ENCODE data around the gene TSPAN12. TPM values are rescaled to one million over a fixed set of nuclear protein-coding genes. Genes with fewer than 3 reads are reported as not detected.

Gene TSPAN12
- total RNA-seq, 4 donors from 2014 or later, result 6.5 to 17.7 (median 10.1) TPM

GRCh38 chr7:120806669-120807068 lies 51.3 kb downstream of the TSPAN12 start:
- Histone ChIP-seq H3K27ac (replicated peaks in 1 of 4) (no peak overlapping the region), H3K4me1 (no peaks in the 10 kb centered on the region), H3K36me3 (no peaks in the 10 kb centered on the region), H3K9me3 (no peaks in the 10 kb centered on the region), H3K27me3 (no peaks in the 10 kb centered on the region), H3K4me3 (no peak overlapping the region)
- no peak for TF ChIP-seq POLR2AphosphoS5 (IDR thresholded peaks at IDR 0.05)
- TF ChIP-seq CTCF (IDR thresholded peaks at IDR 0.05), result no peak
- intact Hi-C loops (cut with DNase I), result loop anchor here (5.0 kb wide), 2 partner anchors 51 to 301 kb away; partner anchors contain the start of gene TSPAN12
- no peak for DNase-seq (ENCODE audit: extremely low spot score)
- 81% methylated on average over 1 of the region's 1 CpG for WGBS

GRCh38 chr7:120805636-120806388 lies 52.1 kb downstream of the TSPAN12 start:
- WGBS, result 31% methylated on average over 3 of the region's 3 CpGs
- no peak for DNase-seq (ENCODE audit: extremely low spot score)
- Histone ChIP-seq H3K4me1 (no peaks in the 10 kb centered on the region), H3K9me3 (no peaks in the 10 kb centered on the region), H3K4me3 (no peak overlapping the region), H3K27ac (replicated peaks in 1 of 4) (no peak overlapping the region), H3K27me3 (no peaks in the 10 kb centered on the region), H3K36me3 (no peaks in the 10 kb centered on the region)
- TF ChIP-seq CTCF (IDR thresholded peaks at IDR 0.05) (peak; percentile 75 to 87 (median 85)), EP300 (IDR thresholded peaks at IDR 0.05) (no peak)
- intact Hi-C loops (cut with DNase I), result loop anchor here (5.0 kb wide), 2 partner anchors 51 to 301 kb away; partner anchors contain the start of gene TSPAN12

GRCh38 chr7:120802751-120803150 lies 55.2 kb downstream of the TSPAN12 start:
- H3K36me3 ChIP-seq, result no peaks in the 10 kb centered on the region
- TF ChIP-seq EP300 (IDR thresholded peaks at IDR 0.05) (no peak), CTCF (IDR thresholded peaks at IDR 0.05) (no peak), POLR2AphosphoS5 (IDR thresholded peaks at IDR 0.05) (no peak), POLR2A (IDR thresholded peaks at IDR 0.05; ENCODE audit: low read depth) (no peak)
- H3K4me3 ChIP-seq, result no peak overlapping the region
- no peak overlapping the region for H3K27ac ChIP-seq (replicated peaks in 1 of 4)
- no peaks in the 10 kb centered on the region for H3K9me3 ChIP-seq
- no peak for DNase-seq (ENCODE audit: extremely low spot score)
- H3K4me1 ChIP-seq, result no peaks in the 10 kb centered on the region
- 95% methylated on average over 3 of the region's 3 CpGs for WGBS
- no peaks in the 10 kb centered on the region for H3K27me3 ChIP-seq
- intact Hi-C loops (cut with DNase I), result loop anchor here (5.0 kb wide), 1 partner anchor 140 kb away; no protein-coding TSS in a partner anchor

- H3K27me3 ChIP-seq, result no peaks in the 10 kb centered on the region
- H3K9me3 ChIP-seq, result no peaks in the 10 kb centered on the region
- intact Hi-C loops (cut with DNase I), result loop anchor here (5.0 kb wide), 1 partner anchor 142 kb away; no protein-coding TSS in a partner anchor
- DNase-seq (ENCODE audit: extremely low spot score), result no peak
- no peak overlapping the region for H3K27ac ChIP-seq (replicated peaks in 1 of 4)
- H3K4me3 ChIP-seq, result no peak overlapping the region
- H3K36me3 ChIP-seq, result no peaks in the 10 kb centered on the region
- 96% methylated on average over 3 of the region's 3 CpGs for WGBS
- TF ChIP-seq POLR2AphosphoS5 (IDR thresholded peaks at IDR 0.05) (no peak), POLR2A (IDR thresholded peaks at IDR 0.05; ENCODE audit: low read depth) (no peak), EP300 (IDR thresholded peaks at IDR 0.05) (no peak), CTCF (IDR thresholded peaks at IDR 0.05) (no peak)
- no peaks in the 10 kb centered on the region for H3K4me1 ChIP-seq
Measured at GRCh38 chr7:120799813-120800475, 58.0 kb downstream of the TSPAN12 start.
